NCI-H2227 (cell line): ENCODE data around the gene ACADS.
A peak's percentile ranks its signal among the peaks of the same experiment; 100 is the strongest.

Source experiments
- DNase-seq: peaks from one replicate; lab custom pipeline; 2025; ENCODE audit not compliant: unreplicated experiment; lab: John Stamatoyannopoulos, UW

The ACADS gene

DNA sequence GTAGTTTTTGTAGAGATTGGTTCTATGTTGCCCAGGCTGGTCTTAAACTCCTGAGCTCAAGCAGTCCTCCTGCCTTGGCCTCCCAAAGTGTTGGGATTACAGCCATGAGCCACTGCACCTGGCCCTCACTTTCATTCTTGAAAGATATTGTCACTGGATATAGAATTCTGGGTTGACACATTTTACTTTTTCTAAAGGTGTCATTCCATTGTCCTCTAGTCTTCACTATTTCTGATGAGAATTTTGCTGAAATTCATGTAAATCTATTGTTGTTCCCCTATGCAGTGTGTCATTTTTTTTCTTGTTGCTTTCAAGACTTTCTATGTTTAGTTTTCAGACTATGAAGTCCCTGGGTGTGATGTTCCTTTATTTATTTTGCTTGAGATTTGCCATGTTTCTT is 29.2 kb downstream of the ACADS start:
- DNase-seq, result no peak

DNA sequence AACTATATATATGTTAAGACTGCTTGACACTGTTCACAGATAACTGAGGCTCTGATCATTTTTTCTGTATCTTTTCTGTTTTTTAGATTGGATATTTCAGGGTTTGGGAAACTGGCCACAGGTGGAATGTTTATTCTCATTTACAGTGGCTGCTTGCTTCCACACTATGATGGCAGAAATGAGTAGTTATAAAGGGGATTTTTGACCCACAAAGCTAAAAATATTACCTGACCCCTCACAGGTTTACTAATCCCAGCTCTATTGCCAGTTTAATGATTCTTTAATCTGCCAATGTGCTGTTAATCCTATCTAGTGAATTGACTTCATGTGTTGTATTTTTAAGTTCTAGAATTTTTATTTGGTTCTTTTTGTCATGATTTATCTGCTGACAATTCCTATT is 29.6 kb downstream of the ACADS start:
- no peak for DNase-seq

DNA sequence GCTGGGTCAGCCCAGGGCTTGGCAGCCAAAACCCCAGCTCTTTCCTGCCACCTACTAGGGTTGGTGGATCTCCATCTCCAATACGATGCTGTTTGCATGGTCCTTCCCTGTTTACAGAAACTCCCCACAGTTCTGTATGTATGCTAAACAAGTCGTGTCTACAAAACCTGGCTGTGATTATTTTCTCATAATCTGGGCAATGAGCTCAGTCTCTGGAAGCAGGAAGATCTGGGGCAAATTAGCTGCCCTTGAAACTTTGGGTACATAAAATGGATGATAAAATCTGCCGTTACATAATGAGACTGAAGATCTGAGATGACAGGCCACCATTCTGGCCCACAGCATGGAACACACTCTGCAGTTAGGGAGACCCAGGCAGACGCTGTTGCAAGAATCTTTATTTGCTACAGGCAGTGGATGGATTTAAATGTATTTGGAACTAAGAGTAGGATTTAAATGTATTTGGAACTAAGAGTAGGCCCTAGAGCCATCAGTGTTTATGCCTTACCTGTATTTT is 31.7 kb downstream of the ACADS start:
- DNase-seq, result no peak

DNA sequence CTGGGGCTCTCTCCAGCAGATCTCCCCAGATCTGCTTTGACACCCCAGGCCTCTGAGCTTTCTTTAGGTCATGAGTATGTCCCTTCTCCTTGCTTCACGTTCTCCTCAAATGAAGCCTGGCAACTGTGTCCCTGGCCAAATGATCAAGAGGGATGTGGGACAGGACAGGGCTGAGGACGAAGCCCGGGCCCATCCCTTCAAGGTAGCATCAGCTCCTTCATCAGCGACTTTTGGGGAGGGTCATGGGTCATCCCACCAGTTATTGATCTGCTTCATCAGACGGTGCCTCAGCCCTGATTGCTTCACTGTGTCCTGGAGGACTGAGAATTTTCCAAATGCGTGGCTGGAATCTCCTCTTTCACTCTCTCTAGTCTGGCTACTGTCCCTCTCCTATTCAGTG is 32.3 kb downstream of the ACADS start:
- DNase-seq, result no peak

DNA sequence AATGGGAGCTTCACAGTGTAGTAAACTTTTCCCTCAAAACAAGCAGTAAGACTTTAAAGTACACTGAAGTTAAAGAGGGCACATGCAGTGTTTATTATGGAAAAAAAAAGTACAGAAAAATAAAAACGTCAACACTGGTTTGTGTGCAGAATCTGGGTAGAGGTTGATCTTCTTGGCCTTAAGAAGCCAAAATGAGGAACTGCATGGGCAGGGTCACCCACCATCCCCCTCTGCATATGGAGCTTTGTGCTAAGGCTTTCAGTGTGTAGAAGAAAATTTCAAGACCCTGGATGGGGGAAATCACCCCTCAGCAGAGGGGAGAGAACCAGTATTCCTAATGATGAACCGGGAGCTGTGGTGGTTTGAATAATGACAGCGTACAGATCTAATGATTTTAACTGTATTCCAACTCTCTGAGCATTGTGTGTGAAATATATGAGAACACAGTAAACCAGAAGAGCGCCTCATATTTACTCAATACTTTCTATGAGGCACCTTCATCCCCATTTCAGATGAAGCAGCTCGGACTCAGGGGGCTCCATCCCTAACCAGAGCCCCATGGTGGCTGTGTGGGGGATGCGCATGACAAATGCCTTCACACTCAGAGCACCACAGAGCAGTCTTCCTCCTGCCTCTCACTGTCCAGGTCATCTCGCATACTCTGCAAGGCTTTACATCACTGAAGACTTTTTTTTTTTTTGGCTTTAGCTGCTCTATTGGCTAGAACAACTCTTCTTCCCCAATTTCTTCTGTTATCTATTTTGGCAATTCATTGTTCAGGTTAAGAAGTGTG is 33.4 kb downstream of the ACADS start:
- no peak for DNase-seq

DNA sequence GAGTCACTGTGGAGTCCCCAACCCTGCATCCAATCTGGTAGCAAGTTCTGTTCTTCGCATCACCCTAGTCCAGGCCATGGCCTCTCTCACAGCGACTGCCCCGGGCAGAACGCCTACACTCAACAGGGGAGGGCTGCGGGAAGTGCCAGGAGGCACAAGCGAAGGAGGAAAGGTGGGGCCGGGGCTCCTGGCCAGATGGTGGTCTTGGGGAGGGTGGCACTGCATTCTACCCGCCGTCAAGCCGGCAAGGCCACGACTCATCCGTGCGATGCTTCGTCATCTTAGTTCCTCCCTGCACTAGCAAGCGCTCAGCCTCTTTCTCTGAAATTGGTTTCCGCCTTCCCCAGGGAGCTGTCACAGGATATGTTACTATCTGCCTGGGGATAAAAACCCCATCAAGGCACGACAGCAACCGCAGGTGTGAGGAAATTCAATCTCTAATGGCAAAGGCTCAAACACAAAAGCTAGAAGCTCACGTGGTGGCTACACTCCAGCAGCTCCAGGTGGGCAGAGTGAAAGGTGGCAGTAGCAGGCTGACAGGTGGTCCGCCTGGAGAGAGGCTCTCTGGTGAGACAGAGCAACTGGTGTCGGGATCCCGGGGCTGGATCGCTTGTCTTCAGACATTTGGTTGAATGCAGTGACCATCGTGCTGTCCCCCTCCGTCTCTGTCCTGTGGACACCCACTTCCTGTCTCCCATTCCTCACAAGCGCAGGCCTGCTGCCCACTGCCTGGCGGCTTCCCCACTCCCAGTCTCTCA is 34.1 kb downstream of the ACADS start:
- DNase-seq, result no peak

DNA sequence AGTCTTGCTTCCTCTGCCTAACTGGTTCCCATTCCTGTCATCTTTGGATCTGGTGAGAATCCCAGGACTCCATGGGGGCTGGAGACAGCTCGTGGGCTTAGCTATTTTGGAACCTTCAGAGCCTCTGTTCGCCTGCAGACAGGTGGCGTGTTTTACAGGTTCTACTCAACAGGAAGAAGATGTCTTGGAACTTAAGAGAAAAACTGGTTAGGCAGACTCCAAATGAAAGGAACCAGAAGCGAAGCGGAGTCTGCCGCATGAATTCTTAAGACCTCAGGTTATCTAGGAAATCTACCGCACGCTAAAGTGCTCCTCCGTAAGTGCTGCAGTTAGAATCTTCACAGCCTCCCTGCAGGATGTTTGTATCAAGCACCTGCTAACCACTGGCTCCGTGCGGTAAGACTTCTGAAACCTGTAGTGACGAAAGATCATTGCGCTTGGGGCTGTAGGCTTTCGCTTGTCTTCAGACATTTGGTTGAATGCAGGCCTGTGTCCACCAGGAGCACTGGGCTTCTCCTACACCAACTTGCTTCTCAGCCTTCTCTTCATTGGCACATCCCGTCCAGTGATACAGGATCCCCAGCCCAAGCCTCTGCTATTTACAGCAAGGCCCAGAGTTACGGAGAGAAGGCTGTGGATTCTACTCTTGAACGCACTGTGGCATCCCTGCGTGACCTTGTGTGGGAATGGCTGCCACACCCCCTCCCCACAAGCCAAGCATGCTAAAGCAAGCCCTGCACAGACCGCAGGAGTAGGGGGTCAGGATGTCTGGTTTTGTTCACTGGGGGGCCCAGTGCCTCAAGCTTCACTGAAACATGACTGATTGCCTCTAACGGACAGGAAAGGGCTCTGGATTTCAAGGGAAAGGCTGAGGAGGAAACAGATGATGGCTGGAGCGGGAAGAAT is 35.0 kb downstream of the ACADS start:
- no peak for DNase-seq

DNA sequence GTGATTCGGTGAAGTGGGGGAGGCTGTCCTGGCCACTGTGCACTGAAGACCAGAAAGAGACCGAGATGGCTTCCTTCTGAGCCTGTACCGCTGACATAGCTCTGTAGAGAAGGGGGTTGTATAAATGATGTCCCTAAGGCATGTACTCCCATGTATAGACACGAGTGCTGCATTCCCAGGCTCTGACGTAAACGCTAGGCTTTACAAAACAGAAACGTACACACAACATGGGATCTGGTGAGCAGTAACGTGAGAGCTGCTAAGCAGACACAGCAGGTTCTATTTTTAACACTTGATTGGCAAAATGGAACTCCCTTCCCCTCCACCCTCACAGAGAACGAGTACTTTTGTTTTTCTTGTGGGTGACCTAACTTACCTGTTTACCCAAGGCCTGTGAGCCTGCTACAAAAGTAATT is 35.9 kb downstream of the ACADS start:
- DNase-seq, result no peak

DNA sequence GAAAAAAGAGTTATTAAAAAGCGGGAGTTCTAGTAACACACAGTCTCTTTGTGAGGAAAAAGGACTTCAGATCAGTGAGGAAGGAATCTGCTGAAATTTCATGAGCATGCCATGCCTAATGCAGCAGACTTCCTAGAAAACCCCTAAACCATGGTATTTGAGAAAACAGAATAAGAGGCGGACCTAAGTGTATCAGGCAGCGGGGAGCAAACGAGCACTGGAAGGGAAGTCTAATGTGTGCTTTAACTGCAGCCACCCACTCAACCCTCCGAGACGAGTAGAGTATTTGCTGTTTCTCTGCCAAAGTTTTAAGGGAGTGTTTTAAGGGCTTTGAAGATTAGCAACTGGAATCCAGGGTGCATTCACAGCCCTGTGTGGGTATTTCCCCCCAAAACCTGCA is 36.5 kb downstream of the ACADS start:
- no peak for DNase-seq

DNA sequence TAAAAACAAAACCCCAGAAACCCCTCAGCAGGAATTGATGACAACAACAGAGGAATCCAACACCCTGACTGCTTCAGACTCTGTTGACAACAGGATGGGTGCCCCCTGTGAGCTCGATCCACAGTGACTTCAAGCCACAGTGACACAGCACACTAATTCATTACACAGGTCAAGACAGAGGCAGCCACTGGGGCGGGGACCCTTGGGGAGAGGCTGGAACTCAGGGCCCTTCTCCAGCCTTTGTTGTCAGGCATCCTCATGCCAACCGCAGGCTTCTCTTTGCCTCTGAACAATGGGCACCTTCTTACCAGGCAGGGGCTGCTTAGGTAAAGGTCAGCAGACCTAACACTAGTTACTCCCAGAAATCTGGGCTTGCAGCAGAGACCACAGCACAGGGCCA is 37.6 kb downstream of the ACADS start:
- no peak for DNase-seq

DNA sequence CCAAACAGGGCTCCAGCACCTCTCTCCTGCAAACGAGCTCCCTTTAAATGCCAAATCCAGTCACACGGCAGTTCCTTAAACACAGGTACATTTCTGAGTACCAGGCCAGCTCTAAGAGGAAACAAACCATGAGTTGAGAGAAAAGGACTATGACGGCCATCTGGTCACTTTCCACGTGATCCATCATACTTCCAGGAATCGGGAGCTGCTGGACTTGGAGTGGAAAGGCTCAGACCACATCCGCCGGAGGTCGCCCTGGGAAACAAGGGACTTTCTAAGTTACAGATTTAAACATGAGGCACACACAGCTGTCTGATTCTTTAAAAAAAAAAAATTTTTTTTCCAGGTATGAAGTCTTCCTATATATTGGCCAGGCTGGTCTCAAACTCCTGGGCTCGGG is 39.2 kb downstream of the ACADS start:
- no peak for DNase-seq

DNA sequence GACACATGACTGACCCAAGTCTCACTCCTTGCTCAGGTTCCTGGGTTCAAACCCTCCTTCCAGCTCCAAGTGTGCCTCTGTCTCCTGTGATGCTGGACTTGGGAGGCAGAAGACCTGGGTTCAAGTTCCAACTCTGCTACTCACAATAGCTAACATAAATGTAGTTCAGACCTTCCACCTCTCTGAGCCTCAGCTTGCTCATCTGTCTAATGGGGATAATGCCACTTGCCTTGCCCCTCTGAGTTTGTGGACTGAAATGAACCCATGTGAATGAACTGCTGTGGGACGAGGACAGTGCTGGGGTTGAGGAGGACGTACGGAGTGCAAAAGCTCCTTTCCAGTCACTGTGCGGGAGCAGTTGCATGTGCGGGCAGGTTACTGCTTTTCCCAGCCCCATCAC is 40.9 kb downstream of the ACADS start:
- DNase-seq, result no peak

DNA sequence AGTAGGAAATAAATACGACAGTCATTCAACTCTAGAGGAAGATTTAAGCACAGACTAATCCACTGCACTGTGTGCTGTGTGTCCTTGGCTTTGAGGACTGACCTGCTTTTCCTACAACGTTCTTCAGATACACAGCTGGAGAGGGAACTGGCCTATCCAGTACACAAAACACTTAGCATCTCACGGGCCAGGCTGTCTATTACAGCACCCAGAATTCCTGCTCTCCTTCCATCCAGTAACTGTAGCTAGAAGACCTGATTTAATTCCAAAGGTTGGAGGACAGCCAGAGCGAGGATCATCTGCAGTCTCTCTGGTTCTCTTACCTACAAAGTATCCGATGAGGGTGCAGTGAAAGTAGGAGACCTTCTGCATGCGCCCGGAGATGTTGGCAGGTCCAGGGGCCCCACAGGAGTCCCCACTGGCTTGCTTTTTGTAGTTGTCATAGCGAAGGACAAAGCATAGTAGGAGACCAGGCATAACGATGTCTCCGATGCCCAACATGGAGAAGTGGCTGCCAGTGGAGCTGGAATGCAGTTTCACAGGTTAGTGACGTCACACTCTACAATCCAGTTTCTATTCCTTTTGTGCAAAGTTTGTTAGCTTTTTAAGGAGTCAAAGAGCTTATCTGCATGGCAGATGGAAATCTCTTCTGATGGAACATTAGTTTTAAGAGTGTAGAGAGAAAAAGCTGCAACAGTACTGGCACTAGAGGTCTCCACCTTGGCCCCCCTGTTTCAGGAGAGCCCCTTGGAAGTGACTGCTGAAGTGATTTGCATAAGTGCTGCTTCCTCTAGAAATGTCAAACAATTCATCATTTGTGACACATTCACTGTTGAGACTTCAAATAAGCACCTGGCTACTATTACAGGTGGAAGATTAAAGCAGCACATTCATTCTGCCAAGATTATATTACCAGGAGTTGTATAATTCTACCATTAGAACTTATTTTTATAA is 41.7 kb downstream of the ACADS start:
- DNase-seq, result no peak

DNA sequence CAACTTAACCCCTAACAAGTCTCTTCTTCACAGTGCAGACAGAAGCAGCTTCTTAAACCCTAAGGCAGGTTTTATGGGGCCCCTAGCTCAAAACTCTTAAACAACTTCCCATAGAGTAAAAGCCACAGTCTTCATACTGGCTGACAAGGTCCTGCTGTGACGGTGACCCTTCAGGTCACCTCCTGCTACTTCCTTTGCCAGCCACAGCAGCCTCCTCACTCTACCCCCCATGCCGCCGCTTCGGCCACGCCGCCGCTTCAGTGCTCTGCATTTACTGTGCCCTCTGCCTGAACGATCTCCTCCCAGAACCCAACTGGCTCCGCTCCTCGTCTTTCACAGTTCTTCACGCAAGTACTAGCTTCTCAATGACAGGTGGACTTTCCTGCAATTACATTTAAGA is 45.5 kb downstream of the ACADS start:
- peak; percentile 11 for DNase-seq

DNA sequence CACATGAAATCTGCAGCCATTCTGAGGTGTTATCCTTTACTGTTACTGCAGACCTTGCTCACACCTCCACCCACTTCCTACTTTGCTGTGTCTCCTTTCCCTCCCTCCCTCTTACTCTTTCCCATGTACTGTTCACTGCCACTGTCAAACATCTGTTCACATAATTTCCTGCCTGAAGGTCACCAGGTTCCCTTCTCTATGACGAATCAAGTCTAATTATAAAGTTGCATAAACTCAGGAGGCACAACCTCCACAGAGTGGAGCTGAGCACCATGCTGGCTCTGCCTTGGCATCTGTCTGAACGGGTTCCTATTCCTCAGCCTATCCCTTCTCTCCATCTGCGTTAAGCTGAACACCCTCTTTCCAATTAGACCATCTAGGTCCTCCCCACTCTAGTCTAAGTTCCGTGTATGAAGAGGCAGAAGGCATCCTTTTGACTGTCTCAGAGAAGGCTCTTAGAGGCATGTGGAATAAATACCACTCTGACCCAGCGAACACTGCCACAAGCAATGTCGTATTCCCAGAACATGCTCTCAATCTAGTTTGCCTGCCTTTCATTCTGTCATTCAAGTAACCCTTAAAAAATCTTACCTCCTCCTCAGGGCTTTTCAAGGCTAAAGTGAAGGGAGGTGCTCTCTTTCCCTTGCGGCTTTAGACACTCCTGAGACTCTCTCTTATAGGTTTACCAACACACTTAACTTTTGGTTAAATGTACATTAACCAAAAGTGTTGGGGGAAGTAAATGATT is 48.7 kb downstream of the ACADS start:
- no peak for DNase-seq

DNA sequence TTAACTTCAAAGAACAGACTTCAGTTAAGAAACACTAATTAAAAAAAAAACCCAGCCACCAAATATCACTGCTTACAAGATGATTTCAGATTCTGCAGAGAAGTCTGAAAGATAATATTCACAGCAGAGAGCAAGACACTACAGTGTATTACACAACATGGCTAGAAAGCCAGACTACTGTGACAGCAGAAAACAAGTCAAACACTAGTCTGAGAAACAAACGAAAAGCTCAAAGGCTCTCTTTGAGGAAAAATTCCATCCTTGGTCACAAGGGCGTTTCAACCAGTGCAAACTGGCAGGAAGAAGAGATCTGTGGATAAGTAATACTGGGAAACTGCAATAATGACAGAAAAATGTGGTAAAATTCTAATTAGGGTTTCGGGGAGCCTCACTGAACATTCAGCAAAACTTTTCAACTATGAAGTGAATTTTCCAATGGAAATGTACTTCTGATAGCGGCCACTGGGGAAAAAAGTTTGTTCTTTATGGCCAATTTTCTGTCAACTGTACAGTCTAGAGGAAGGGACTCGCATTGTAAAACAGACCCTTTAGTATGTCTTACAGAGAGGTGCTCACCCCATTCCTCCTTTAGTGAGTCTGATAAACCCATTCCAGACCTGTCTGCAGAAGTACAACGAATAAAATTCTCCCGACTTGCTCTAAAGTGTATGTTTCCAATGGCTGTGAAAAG is 50.4 kb downstream of the ACADS start:
- DNase-seq, result no peak

DNA sequence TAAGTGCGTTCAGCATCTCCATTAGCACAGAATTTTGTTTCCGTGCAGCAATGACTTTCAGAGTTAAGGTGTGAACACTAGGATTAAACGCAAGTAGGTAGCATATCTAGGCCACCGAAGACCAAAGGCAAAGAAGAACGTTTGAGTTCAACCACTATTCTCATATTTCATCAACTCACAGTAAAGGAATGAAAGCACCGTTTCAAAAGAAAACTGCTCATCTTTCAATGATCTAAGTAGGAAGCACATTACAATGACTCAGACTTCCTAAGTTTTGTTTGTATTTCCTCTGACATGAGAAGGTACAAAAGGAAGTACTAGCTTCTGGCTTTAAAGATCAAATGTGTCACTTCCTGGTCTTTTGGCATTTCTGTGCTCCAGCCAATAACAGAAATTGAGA is 57.6 kb downstream of the ACADS start:
- DNase-seq, result no peak

DNA sequence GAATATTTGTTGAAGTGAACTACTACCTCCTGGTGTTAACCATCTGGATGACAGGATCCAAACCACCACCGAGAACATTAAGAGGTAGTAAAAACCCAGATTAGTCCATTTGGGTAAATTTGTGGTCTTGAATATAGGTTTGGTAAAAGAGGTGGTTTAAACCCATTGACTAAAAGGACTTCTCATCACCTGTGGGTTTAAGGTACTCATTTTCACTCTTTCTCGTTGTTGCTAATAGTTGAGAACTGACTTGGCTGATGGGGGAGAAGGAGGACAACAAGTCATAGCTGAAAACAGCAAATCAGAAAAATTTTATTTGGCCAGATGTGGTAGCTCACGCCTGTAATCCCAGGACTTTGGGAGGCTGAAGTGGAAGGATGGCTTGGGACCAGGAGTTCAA is 59.2 kb downstream of the ACADS start:
- DNase-seq, result no peak

DNA sequence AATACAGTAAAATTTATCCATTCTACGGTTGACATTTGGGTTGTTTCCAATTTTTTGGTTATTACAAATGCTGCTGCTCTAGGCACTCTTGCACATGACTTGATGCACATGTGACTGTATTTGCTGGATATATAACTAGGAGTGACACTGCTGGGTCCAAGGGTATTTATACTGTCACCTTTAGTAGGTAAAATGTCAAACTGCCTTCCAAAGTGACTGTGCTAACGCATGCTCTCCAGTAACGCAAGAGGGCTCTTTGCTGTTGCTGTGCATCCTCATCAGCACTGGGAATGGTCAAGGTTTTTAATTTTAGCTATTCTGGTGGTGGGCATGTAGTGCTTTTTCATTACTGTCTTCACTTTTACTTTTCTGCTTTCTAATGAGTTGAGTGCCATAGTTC is 62.3 kb downstream of the ACADS start:
- DNase-seq, result no peak
